HG02973 (cell line): Measurements from ENCODE around the gene SACM1L.

ENCODE experiments used
- ATAC-seq: cut with Tn5 transposase; IDR thresholded peaks from one replicate; pipeline ENCODE4 v1.9.1; 2021; ENCODE audit warnings: moderate library complexity; ENCODE audit not compliant: unreplicated experiment

Gene SACM1L

GRCh38 chr3:45765266-45765851 lies 76.2 kb downstream of the SACM1L start:
- ATAC-seq, result no peak

GRCh38 chr3:45765958-45766357 lies 76.8 kb downstream of the SACM1L start:
- ATAC-seq, result no peak

- ATAC-seq, result no peak
Observed at GRCh38 chr3:45771166-45771775, 82.1 kb downstream of the SACM1L start.

GRCh38 chr3:45771831-45772230 lies 82.6 kb downstream of the SACM1L start:
- no peak for ATAC-seq

GRCh38 chr3:45772341-45773035 lies 83.3 kb downstream of the SACM1L start:
- ATAC-seq, result no peak

- no peak for ATAC-seq
Observed at GRCh38 chr3:45773072-45773471, 83.9 kb downstream of the SACM1L start.

- no peak for ATAC-seq
Observed at GRCh38 chr3:45773714-45774449, 84.7 kb downstream of the SACM1L start.

- no peak for ATAC-seq
Observed at GRCh38 chr3:45774581-45775521, 85.7 kb downstream of the SACM1L start.

GRCh38 chr3:45775571-45776300 lies 86.5 kb downstream of the SACM1L start:
- no peak for ATAC-seq

- no peak for ATAC-seq
Observed at GRCh38 chr3:45776301-45776595, 87.1 kb downstream of the SACM1L start.

GRCh38 chr3:45776611-45777010 lies 87.4 kb downstream of the SACM1L start:
- no peak for ATAC-seq

- no peak for ATAC-seq
Observed at GRCh38 chr3:45777111-45777745, 88.0 kb downstream of the SACM1L start.

- ATAC-seq, result no peak
Observed at GRCh38 chr3:45777746-45778386, 88.7 kb downstream of the SACM1L start.

- ATAC-seq, result no peak
Observed at GRCh38 chr3:45778761-45779201, 89.6 kb downstream of the SACM1L start.

- ATAC-seq, result no peak
Observed at GRCh38 chr3:45779746-45780735, 90.8 kb downstream of the SACM1L start.

GRCh38 chr3:45781271-45781670 lies 92.1 kb downstream of the SACM1L start:
- no peak for ATAC-seq

GRCh38 chr3:45781841-45782240 lies 92.6 kb downstream of the SACM1L start:
- no peak for ATAC-seq

- ATAC-seq, result no peak
Observed at GRCh38 chr3:45782381-45782780, 93.2 kb downstream of the SACM1L start.
